KMS-11 (cell line): ENCODE measurements around the gene DRC7.

Source experiments
- H2AFZ ChIP-seq: fragments of 200-600 bp; sonication (generic); 2 replicates; pipeline ENCODE4 v1.6.1; 2016; ENCODE audit warnings: antibody characterized with exemption, mixed run types, low read depth
- H3K27ac ChIP-seq: fragments of 200-600 bp; sonication (generic); 2 replicates; pipeline ENCODE4 v1.6.1; 2016; ENCODE audit warnings: mild to moderate bottlenecking, mixed run types
- H3K27me3 ChIP-seq: fragments of 200-600 bp; sonication (generic); 2 replicates; pipeline ENCODE4 v1.6.1; 2017; ENCODE audit warnings: mild to moderate bottlenecking, low read depth, mixed run types, moderate library complexity; ENCODE audit not compliant: insufficient read depth
- H3K36me3 ChIP-seq: fragments of 200-600 bp; sonication (generic); 2 replicates; pipeline ENCODE4 v1.6.1; 2017; ENCODE audit warnings: mild to moderate bottlenecking, mixed run types; ENCODE audit not compliant: insufficient read depth
- H3K4me1 ChIP-seq: fragments of 200-600 bp; sonication (generic); 2 replicates; pipeline ENCODE4 v1.6.1; 2016; ENCODE audit warnings: mild to moderate bottlenecking, low read depth, mixed run types; ENCODE audit not compliant: poor library complexity, severe bottlenecking
- H3K4me2 ChIP-seq: fragments of 200-600 bp; sonication (generic); 2 replicates; pipeline ENCODE4 v1.7.0; 2016; ENCODE audit warnings: mild to moderate bottlenecking, mixed run types
- H3K4me3 ChIP-seq: fragments of 200-600 bp; sonication (generic); IDR thresholded peaks from 2 replicates; pipeline ENCODE4 v1.6.1; 2017; ENCODE audit warnings: low read depth, low read length, mixed read lengths; ENCODE audit not compliant: insufficient read depth
- H3K79me2 ChIP-seq: fragments of 200-600 bp; sonication (generic); 2 replicates; pipeline ENCODE4 v1.6.1; 2016; ENCODE audit warnings: low read depth, mixed run types; ENCODE audit not compliant: insufficient read depth
- H3K9ac ChIP-seq: fragments of 200-600 bp; sonication (generic); 2 replicates; pipeline ENCODE4 v1.6.1; 2016; ENCODE audit warnings: mild to moderate bottlenecking, mixed run types
- H4K20me1 ChIP-seq: fragments of 200-600 bp; sonication (generic); 2 replicates; pipeline ENCODE4 v1.6.1; 2016; ENCODE audit warnings: mild to moderate bottlenecking, mixed run types; ENCODE audit not compliant: insufficient read depth
- TF ChIP-seq, protein P1 (sequence below): fragments of 200-600 bp; sonication (generic); conservative IDR thresholded peaks from 2 replicates; pipeline ENCODE4 v1.6.1; 2017; ENCODE audit warnings: low read depth, mild to moderate bottlenecking, antibody characterized with exemption, low read length, moderate library complexity, mixed read lengths

DRC7 gene

DNA sequence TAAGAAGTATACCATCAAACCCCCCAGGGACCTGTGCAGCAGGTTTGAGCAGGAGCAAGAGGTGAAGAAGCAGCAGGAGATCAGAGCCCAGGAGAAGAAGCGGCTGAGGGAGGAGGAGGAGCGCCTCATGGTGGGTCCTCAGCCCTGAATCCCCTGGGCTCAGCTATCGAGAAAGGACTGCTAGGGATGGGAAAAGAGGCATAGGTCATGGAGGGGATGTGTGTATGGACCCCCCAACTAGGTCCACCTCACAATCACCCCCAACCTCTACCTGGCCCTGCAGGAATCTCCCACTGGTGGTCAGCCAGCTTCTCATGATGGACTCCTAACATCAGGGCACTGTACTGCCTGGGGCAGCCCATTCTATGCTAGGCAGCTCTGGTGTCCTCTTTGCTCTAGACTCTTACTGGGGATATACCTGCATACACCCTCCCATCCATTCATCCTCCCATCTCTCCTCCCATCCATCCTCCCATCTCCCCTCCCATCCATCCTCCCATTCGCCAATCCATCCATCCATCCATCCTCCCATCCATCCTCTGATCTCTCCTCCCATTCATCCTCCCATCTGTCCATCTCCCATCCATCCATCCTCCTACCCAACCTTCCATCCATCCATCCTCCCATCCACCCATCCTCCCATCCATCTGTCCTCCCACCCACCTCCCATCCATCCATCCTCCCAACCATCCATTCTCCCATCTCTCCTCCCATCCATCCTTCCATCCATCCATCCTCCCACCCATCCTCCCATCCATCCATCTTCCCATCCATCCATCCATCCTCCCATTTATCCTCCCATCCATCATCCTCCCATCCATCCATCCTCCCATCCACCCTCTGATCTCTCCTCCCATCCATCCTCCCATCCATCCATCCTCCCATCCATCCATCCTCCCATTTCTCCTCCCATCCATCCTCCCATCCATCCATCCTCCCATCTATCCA, 10.6 kb downstream of the DRC7 start:
- Histone ChIP-seq H3K4me3 (no peak overlapping the region), H3K27ac (no peak overlapping the region), H3K79me2 (no peaks in the 10 kb centered on the region), H3K4me1 (no peaks in the 10 kb centered on the region), H3K4me2 (no peak overlapping the region), H3K9ac (no peak overlapping the region), H4K20me1 (no peaks in the 10 kb centered on the region), H3K27me3 (no peaks in the 10 kb centered on the region), H2AFZ (no peak overlapping the region), H3K36me3 (no peaks in the 10 kb centered on the region)
- TF ChIP-seq, protein P1, sequence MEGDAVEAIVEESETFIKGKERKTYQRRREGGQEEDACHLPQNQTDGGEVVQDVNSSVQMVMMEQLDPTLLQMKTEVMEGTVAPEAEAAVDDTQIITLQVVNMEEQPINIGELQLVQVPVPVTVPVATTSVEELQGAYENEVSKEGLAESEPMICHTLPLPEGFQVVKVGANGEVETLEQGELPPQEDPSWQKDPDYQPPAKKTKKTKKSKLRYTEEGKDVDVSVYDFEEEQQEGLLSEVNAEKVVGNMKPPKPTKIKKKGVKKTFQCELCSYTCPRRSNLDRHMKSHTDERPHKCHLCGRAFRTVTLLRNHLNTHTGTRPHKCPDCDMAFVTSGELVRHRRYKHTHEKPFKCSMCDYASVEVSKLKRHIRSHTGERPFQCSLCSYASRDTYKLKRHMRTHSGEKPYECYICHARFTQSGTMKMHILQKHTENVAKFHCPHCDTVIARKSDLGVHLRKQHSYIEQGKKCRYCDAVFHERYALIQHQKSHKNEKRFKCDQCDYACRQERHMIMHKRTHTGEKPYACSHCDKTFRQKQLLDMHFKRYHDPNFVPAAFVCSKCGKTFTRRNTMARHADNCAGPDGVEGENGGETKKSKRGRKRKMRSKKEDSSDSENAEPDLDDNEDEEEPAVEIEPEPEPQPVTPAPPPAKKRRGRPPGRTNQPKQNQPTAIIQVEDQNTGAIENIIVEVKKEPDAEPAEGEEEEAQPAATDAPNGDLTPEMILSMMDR = no peak

DNA sequence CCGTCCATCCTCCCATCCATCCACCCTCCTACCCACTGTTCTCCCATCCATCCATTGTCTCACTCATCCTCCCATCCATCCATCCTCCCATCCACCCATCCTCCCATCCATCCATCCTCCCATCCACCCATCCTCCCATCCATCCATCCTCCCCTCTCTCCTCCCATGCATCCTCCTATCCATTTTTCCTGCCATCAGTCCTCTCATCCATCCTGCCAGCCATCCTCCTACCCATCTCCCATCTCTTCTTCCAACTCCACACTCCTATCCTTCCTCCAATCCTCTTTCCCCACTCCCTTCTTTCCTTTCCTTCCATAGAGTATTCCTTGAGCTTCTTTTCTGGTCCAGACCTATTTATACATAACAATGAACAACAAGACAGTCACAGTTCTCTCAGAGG, 12.1 kb downstream of the DRC7 start:
- H2AFZ ChIP-seq = no peak overlapping the region
- H4K20me1 ChIP-seq = no peaks in the 10 kb centered on the region
- TF ChIP-seq, protein P1 = no peak
- no peak overlapping the region for H3K4me2 ChIP-seq
- no peak overlapping the region for H3K27ac ChIP-seq
- H3K4me1 ChIP-seq = no peaks in the 10 kb centered on the region
- no peak overlapping the region for H3K9ac ChIP-seq
- H3K4me3 ChIP-seq = no peak overlapping the region
- no peaks in the 10 kb centered on the region for H3K79me2 ChIP-seq
- no peaks in the 10 kb centered on the region for H3K27me3 ChIP-seq
- no peaks in the 10 kb centered on the region for H3K36me3 ChIP-seq

DNA sequence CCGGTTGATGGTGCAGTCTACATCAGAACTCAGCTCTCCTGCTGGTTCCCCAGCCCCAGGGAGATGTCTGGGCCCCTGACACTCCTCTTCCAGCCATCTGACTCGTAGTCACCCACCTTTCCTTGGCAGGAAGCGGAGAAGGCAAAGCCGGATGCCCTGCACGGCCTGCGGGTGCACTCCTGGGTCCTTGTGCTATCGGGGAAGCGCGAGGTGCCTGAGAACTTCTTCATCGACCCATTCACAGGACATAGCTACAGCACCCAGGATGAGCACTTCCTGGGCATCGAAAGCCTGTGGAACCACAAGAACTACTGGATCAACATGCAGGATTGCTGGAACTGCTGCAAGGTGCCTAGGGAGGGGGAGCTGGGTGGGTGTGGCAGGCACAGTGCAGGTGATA, 12.7 kb downstream of the DRC7 start:
- Histone ChIP-seq H3K79me2 (no peaks in the 10 kb centered on the region), H3K4me1 (no peaks in the 10 kb centered on the region), H3K4me3 (no peak overlapping the region), H4K20me1 (no peaks in the 10 kb centered on the region), H3K27me3 (no peaks in the 10 kb centered on the region), H2AFZ (no peak overlapping the region), H3K36me3 (no peaks in the 10 kb centered on the region), H3K4me2 (no peak overlapping the region), H3K9ac (no peak overlapping the region), H3K27ac (no peak overlapping the region)
- TF ChIP-seq, protein P1 = no peak

DNA sequence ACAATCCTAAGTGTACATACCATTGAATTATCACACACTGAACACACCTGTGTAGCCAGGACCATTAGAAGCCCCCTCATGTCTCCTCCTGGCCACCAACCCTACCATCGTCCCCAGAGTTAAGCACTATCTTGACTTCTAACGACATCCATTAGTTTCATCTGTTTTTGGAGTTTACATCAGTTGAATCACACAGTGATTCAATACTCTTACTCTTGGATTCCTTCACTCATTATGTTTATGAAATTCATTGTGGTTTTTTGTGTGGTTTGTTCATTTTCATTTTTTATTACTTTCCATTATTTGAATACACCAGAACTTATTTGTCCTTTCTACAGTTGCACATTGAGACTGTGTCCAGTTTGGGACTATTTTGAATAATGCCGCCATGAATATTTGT, 13.6 kb downstream of the DRC7 start:
- no peaks in the 10 kb centered on the region for H3K4me1 ChIP-seq
- no peak overlapping the region for H3K9ac ChIP-seq
- H3K27me3 ChIP-seq = no peaks in the 10 kb centered on the region
- no peaks in the 10 kb centered on the region for H3K36me3 ChIP-seq
- no peaks in the 10 kb centered on the region for H4K20me1 ChIP-seq
- H3K4me2 ChIP-seq = no peak overlapping the region
- H3K4me3 ChIP-seq = no peak overlapping the region
- TF ChIP-seq, protein P1 = no peak
- no peaks in the 10 kb centered on the region for H3K79me2 ChIP-seq
- no peak overlapping the region for H3K27ac ChIP-seq
- no peak overlapping the region for H2AFZ ChIP-seq
